Trophoblast cell (in vitro differentiated cells and primary cell): ENCODE results near the gene DCDC2C. TPM values are rescaled to one million over a fixed set of nuclear protein-coding genes. Genes with fewer than 3 reads are reported as not detected.

Experiments
- DNase-seq, 2 donors: peaks; one replicate each; pipeline ENCODE4 v3.0.0-alpha.2; 2016
- H2AFZ ChIP-seq: 2 replicates; pipeline ENCODE4 v1.6.1; 2013; ENCODE audit warnings: low read length, moderate library complexity, mild to moderate bottlenecking; ENCODE audit not compliant: insufficient read depth, poor library complexity
- H2AK5ac ChIP-seq: 2 replicates; pipeline ENCODE4 v1.6.1; 2013; ENCODE audit warnings: mild to moderate bottlenecking, low read length
- H2BK120ac ChIP-seq: 2 replicates; pipeline ENCODE4 v1.6.1; 2013; ENCODE audit warnings: low read length, mild to moderate bottlenecking, moderate library complexity; ENCODE audit not compliant: insufficient read depth, poor library complexity
- H2BK12ac ChIP-seq: 2 replicates; pipeline ENCODE4 v1.6.1; 2013; ENCODE audit warnings: mild to moderate bottlenecking, low read length, moderate library complexity
- H2BK5ac ChIP-seq: 2 replicates; pipeline ENCODE4 v1.6.1; 2013; ENCODE audit warnings: low read length, low read depth, moderate library complexity, mild to moderate bottlenecking; ENCODE audit not compliant: poor library complexity
- H3K14ac ChIP-seq: 2 replicates; pipeline ENCODE4 v1.6.1; 2013; ENCODE audit warnings: mild to moderate bottlenecking, low read length
- H3K18ac ChIP-seq: 2 replicates; pipeline ENCODE4 v1.6.1; 2013; ENCODE audit warnings: mild to moderate bottlenecking, low read length
- H3K23ac ChIP-seq: 2 replicates; pipeline ENCODE4 v1.6.1; 2013; ENCODE audit warnings: low read length
- H3K27ac ChIP-seq: 2 replicates; pipeline ENCODE4 v1.5.1; 2013; ENCODE audit warnings: low read depth, mild to moderate bottlenecking, inconsistent platforms, low read length, moderate library complexity
- H3K27me3 ChIP-seq: 2 replicates; pipeline ENCODE4 v1.6.1; 2013; ENCODE audit warnings: inconsistent platforms, mild to moderate bottlenecking, low read length, moderate library complexity; ENCODE audit not compliant: insufficient read depth
- H3K36me3 ChIP-seq, 2 experiments: 1 replicate in 1 of 2; 2 replicates in 1 of 2; pipeline ENCODE4 v1.6.1; 2013; ENCODE audit warnings: low read length in 2 of 2, mild to moderate bottlenecking in 2 of 2, moderate library complexity in 1 of 2; ENCODE audit not compliant: insufficient read depth in 2 of 2, control insufficient read depth in 1 of 2
- H3K4ac ChIP-seq: 2 replicates; pipeline ENCODE4 v1.6.1; 2013; ENCODE audit warnings: low read depth, mild to moderate bottlenecking, low read length, moderate library complexity
- H3K4me1 ChIP-seq, 2 experiments: 1 replicate in 1 of 2; 2 replicates in 1 of 2; pipeline ENCODE4 v1.6.1; 2013; ENCODE audit warnings: low read length in 2 of 2, mild to moderate bottlenecking in 2 of 2, moderate library complexity in 1 of 2; ENCODE audit not compliant: insufficient read depth in 2 of 2, control insufficient read depth in 1 of 2
- H3K4me2 ChIP-seq: 2 replicates; pipeline ENCODE4 v1.6.1; 2013; ENCODE audit warnings: inconsistent platforms, mild to moderate bottlenecking, low read length, moderate library complexity
- H3K4me3 ChIP-seq: 2 replicates; pipeline ENCODE4 v1.5.1; 2013; ENCODE audit warnings: mild to moderate bottlenecking, low read depth, low read length, inconsistent platforms
- H3K79me1 ChIP-seq: one replicate; pipeline ENCODE4 v1.6.1; 2013; ENCODE audit warnings: low read length
- H3K79me2 ChIP-seq: 2 replicates; pipeline ENCODE4 v1.6.1; 2013; ENCODE audit warnings: low read length, mild to moderate bottlenecking; ENCODE audit not compliant: control insufficient read depth, insufficient read depth, poor library complexity
- H3K9ac ChIP-seq: 2 replicates; pipeline ENCODE4 v1.6.1; 2013; ENCODE audit warnings: mild to moderate bottlenecking, low read length
- H3K9me3 ChIP-seq: 2 replicates; pipeline ENCODE4 v1.6.1; 2013; ENCODE audit warnings: low read depth, mild to moderate bottlenecking, control low read depth, inconsistent platforms, low read length; ENCODE audit not compliant: insufficient read depth
- H4K12ac ChIP-seq: 2 replicates; pipeline ENCODE4 v1.6.1; 2013; ENCODE audit warnings: low read depth, mild to moderate bottlenecking, low read length, moderate library complexity
- H4K8ac ChIP-seq: 2 replicates; pipeline ENCODE4 v1.6.1; 2013; ENCODE audit warnings: low read depth, mild to moderate bottlenecking, low read length, moderate library complexity
- H4K91ac ChIP-seq: one replicate; pipeline ENCODE4 v1.6.1; 2013; ENCODE audit warnings: low read depth, mild to moderate bottlenecking, low read length, moderate library complexity
- WGBS: extraction: QIAGEN DNeasy Blood & Tissue Kit; methylation state at CpG from one replicate; pipeline ENCODE4 v1.1.7; 2013; ENCODE audit warnings: missing lambda C conversion rate; ENCODE audit not compliant: insufficient read length, insufficient coverage; ENCODE audit errors: extremely low coverage; 5-methylcytosine and 5-hydroxymethylcytosine counted together
- polyA plus RNA-seq: library from polyadenylated mRNA; stranded (reverse); fragments of 200-250 nt; gene quantifications from 2 replicates; pipeline ENCODE4 v1.2.3, GENCODE V29; 2013

DCDC2C gene
- not detected in 2 replicates for polyA plus RNA-seq

- Histone ChIP-seq H3K4ac (no peak within 1 kb of the TSS), H4K12ac (no peak within 1 kb of the TSS)
- no CpG with 5 or more reads among the region's 60 CpGs for WGBS
Observed at GRCh38 chr2:3703236-3703756, at the start of gene DCDC2C. DCDC2C (plus strand) TSS chr2:3703575; CDS start chr2:3703752, 177 bp downstream.

GRCh38 chr2:3654011-3654410, 49.4 kb upstream of the DCDC2C start:
- H3K4me1 ChIP-seq, result no peaks in the 10 kb centered on the region
- no peaks in the 10 kb centered on the region for H3K79me1 ChIP-seq
- no peak overlapping the region for H3K18ac ChIP-seq
- H3K23ac ChIP-seq, result no peak overlapping the region
- H3K9me3 ChIP-seq, result peaks cover 4% of the 10 kb centered on the region
- no peak overlapping the region for H4K8ac ChIP-seq
- H2AK5ac ChIP-seq, result no peak overlapping the region
- no peak overlapping the region for H2BK12ac ChIP-seq
- H3K4ac ChIP-seq, result no peak overlapping the region
- no peak for DNase-seq
- H4K91ac ChIP-seq, result no peak overlapping the region
- no peak overlapping the region for H2BK5ac ChIP-seq
- no peak overlapping the region for H3K14ac ChIP-seq
- H2BK120ac ChIP-seq, result no peak overlapping the region
- H3K36me3 ChIP-seq, result no peaks in the 10 kb centered on the region
- H3K4me2 ChIP-seq, result no peak overlapping the region
- H3K9ac ChIP-seq, result no peak overlapping the region
- H3K4me3 ChIP-seq, result no peak overlapping the region
- no peak overlapping the region for H4K12ac ChIP-seq
- H3K79me2 ChIP-seq, result no peaks in the 10 kb centered on the region
- no peak overlapping the region for H3K27ac ChIP-seq
- peaks cover 2% of the 10 kb centered on the region for H3K27me3 ChIP-seq
- WGBS, result no CpG with 5 or more reads among the region's 10 CpGs
- no peak overlapping the region for H2AFZ ChIP-seq

More at GRCh38 chr2:3703236-3703756, at the start of gene DCDC2C:
- Histone ChIP-seq H3K4me2 (no peak within 1 kb of the TSS), H2AK5ac (no peak within 1 kb of the TSS), H3K14ac (no peak within 1 kb of the TSS), H2AFZ (no peak within 1 kb of the TSS), H2BK5ac (no peak within 1 kb of the TSS), H4K91ac (no peak within 1 kb of the TSS), H3K9ac (no peak within 1 kb of the TSS), H3K27ac (no peak within 1 kb of the TSS), H3K23ac (no peak within 1 kb of the TSS), H3K27me3 (no peaks in the 10 kb centered on the region), H3K18ac (no peak within 1 kb of the TSS), H3K79me2 (no peaks in the 10 kb centered on the region), H2BK12ac (no peak within 1 kb of the TSS), H3K4me1 (no peaks in the 10 kb centered on the region), H3K4me3 (no peak within 1 kb of the TSS), H2BK120ac (no peak within 1 kb of the TSS), H4K8ac (no peak within 1 kb of the TSS), H3K9me3 (peaks cover 4% of the 10 kb centered on the region), H3K79me1 (no peaks in the 10 kb centered on the region), H3K36me3 (no peaks in the 10 kb centered on the region)
- DNase-seq, result no peak

- H3K79me1 ChIP-seq, result no peaks in the 10 kb centered on the region
- no peak overlapping the region for H3K4me3 ChIP-seq
- H3K79me2 ChIP-seq, result no peaks in the 10 kb centered on the region
- no peak overlapping the region for H3K14ac ChIP-seq
- peaks cover 2% of the 10 kb centered on the region for H3K27me3 ChIP-seq
- no peak overlapping the region for H3K27ac ChIP-seq
- no peaks in the 10 kb centered on the region for H3K36me3 ChIP-seq
- no peaks in the 10 kb centered on the region for H3K4me1 ChIP-seq
- H3K9me3 ChIP-seq, result peaks cover 4% of the 10 kb centered on the region
- no peak overlapping the region for H4K8ac ChIP-seq
- H2BK12ac ChIP-seq, result no peak overlapping the region
- H2BK120ac ChIP-seq, result no peak overlapping the region
- no peak overlapping the region for H3K4ac ChIP-seq
- no peak overlapping the region for H2BK5ac ChIP-seq
- H2AFZ ChIP-seq, result no peak overlapping the region
- DNase-seq, result no peak
- no peak overlapping the region for H3K18ac ChIP-seq
- H3K4me2 ChIP-seq, result no peak overlapping the region
- no peak overlapping the region for H3K23ac ChIP-seq
- no CpG with 5 or more reads among the region's 21 CpGs for WGBS
- no peak overlapping the region for H3K9ac ChIP-seq
- no peak overlapping the region for H4K12ac ChIP-seq
- H4K91ac ChIP-seq, result no peak overlapping the region
- no peak overlapping the region for H2AK5ac ChIP-seq
Observed at GRCh38 chr2:3654531-3655225, 48.7 kb upstream of the DCDC2C start.

GRCh38 chr2:3655871-3656761, 47.3 kb upstream of the DCDC2C start:
- Histone ChIP-seq H2AK5ac (no peak overlapping the region), H3K27ac (no peak overlapping the region), H3K14ac (no peak overlapping the region), H3K23ac (no peak overlapping the region), H3K79me2 (no peaks in the 10 kb centered on the region), H3K27me3 (peaks cover 2% of the 10 kb centered on the region), H3K4ac (no peak overlapping the region), H3K9ac (no peak overlapping the region), H3K4me2 (no peak overlapping the region), H3K9me3 (peaks cover 4% of the 10 kb centered on the region), H4K91ac (no peak overlapping the region), H4K12ac (no peak overlapping the region), H3K18ac (no peak overlapping the region), H4K8ac (no peak overlapping the region), H2AFZ (no peak overlapping the region), H2BK5ac (no peak overlapping the region), H3K4me1 (no peaks in the 10 kb centered on the region), H3K36me3 (no peaks in the 10 kb centered on the region), H2BK120ac (no peak overlapping the region), H2BK12ac (no peak overlapping the region), H3K4me3 (no peak overlapping the region), H3K79me1 (no peaks in the 10 kb centered on the region)
- no CpG with 5 or more reads among the region's 28 CpGs for WGBS
- no peak for DNase-seq
